ENCODE data around the gene DNAI2. TPM values are rescaled to one million over a fixed set of nuclear protein-coding genes. Genes with fewer than 3 reads are reported as not detected.

DNAI2 gene
- total and polyA plus RNA-seq, 3 donors from 2014 or later, result 19.6 to 80.5 (median 26.9) TPM

GRCh38 chr17:74295625-74296547 is 21.9 kb downstream of the DNAI2 start:
- H3K9me3 ChIP-seq, result no peaks in the 10 kb centered on the region
- no peaks in the 10 kb centered on the region for H3K36me3 ChIP-seq (ENCODE audit: low read depth, missing control alignments)
- H3K4me3 ChIP-seq, result no peak overlapping the region
- H3K27me3 ChIP-seq, result no peaks in the 10 kb centered on the region
- WGBS, 2 donors, result 60 to 71% methylated on average over 10 of the region's 10 CpGs
- peak; percentile 46 for DNase-seq
- H3K27ac ChIP-seq, result peak overlapping the region in 1 of 2 donors; percentile 2
- intact Hi-C loops (cut with DNase I; ENCODE audit: low total_unique reads), result loop anchor here (5.0 kb wide), 1 partner anchor 84 kb away; the partner anchor contains the start of gene TTYH2
- TF ChIP-seq POLR2A (IDR thresholded peaks at IDR 0.05) (no peak), CTCF (IDR thresholded peaks at IDR 0.05) (no peak)
- H3K4me1 ChIP-seq, result peaks cover 13% of the 10 kb centered on the region

- intact Hi-C loops (cut with DNase I; ENCODE audit: low total_unique reads), result loop anchor here (5.0 kb wide), 1 partner anchor 84 kb away; the partner anchor contains the start of gene TTYH2
- 17% methylated on average over 5 of the region's 5 CpGs for WGBS, 2 donors
- peak overlapping the region; percentile 2 to 24 for H3K27ac ChIP-seq
These were observed 22.5 kb downstream of the DNAI2 start for GRCh38 chr17:74296548-74296936.

GRCh38 chr17:74297941-74298340 is 23.9 kb downstream of the DNAI2 start:
- intact Hi-C loops (cut with DNase I; ENCODE audit: low total_unique reads), result loop anchor here (5.0 kb wide), 1 partner anchor 86 kb away; the partner anchor contains the start of gene TTYH2
- no peaks in the 10 kb centered on the region for H3K36me3 ChIP-seq (ENCODE audit: low read depth, missing control alignments)
- 72 to 85% methylated on average over 4 of the region's 4 CpGs for WGBS, 2 donors
- H3K27me3 ChIP-seq, result no peaks in the 10 kb centered on the region
- TF ChIP-seq POLR2A (IDR thresholded peaks at IDR 0.05) (no peak), CTCF (IDR thresholded peaks at IDR 0.05) (no peak)
- H3K9me3 ChIP-seq, result no peaks in the 10 kb centered on the region
- no peak for DNase-seq
- peaks cover 13% of the 10 kb centered on the region for H3K4me1 ChIP-seq
- no peak overlapping the region for H3K4me3 ChIP-seq
- no peak overlapping the region for H3K27ac ChIP-seq

More at GRCh38 chr17:74296548-74296936, 22.5 kb downstream of the DNAI2 start:
- Histone ChIP-seq H3K4me1 (peaks cover 13% of the 10 kb centered on the region), H3K4me3 (no peak overlapping the region), H3K9me3 (no peaks in the 10 kb centered on the region), H3K36me3 (ENCODE audit: low read depth, missing control alignments) (no peaks in the 10 kb centered on the region), H3K27me3 (no peaks in the 10 kb centered on the region)
- TF ChIP-seq CTCF (IDR thresholded peaks at IDR 0.05) (peak; percentile 50 to 71 (median 69)), POLR2A (IDR thresholded peaks at IDR 0.05) (no peak)
- peak; percentile 94 for DNase-seq

GRCh38 chr17:74298778-74299177 is 24.7 kb downstream of the DNAI2 start:
- intact Hi-C loops (cut with DNase I; ENCODE audit: low total_unique reads), result loop anchor here (5.0 kb wide), 1 partner anchor 86 kb away; the partner anchor contains the start of gene TTYH2
- TF ChIP-seq CTCF (IDR thresholded peaks at IDR 0.05), result no peak
- no peak for TF ChIP-seq POLR2A (IDR thresholded peaks at IDR 0.05)
- no peaks in the 10 kb centered on the region for H3K9me3 ChIP-seq
- no peak overlapping the region for H3K27ac ChIP-seq
- H3K4me3 ChIP-seq, result no peak overlapping the region
- no peaks in the 10 kb centered on the region for H3K36me3 ChIP-seq (ENCODE audit: low read depth, missing control alignments)
- peaks cover 13% of the 10 kb centered on the region for H3K4me1 ChIP-seq
- no peaks in the 10 kb centered on the region for H3K27me3 ChIP-seq
- peak; percentile 33 for DNase-seq
- 44 to 60% methylated on average over 7 of the region's 7 CpGs for WGBS, 2 donors

Data from testis (tissue), 3 donors.